Measurements from ENCODE around the gene ALG12.

Gene ALG12

GRCh38 chr22:49921508-49922278, 3.5 kb upstream of the ALG12 start:
- intact Hi-C loops (cut with DNase I) = loop anchor here (10.0 kb wide), 1 partner anchor 283 kb away; the partner anchor contains the start of gene SELENOO
- DNase-seq = no peak

- no peak for DNase-seq
- intact Hi-C loops (cut with DNase I) = loop anchor here (10.0 kb wide), 1 partner anchor 284 kb away; the partner anchor contains the start of gene SELENOO
These were observed 2.6 kb upstream of the ALG12 start for GRCh38 chr22:49920859-49921258.

- DNase-seq = no peak
- intact Hi-C loops (cut with DNase I) = loop anchor here (2.0 kb wide), 1 partner anchor 66 kb away; the partner anchor contains the start of gene ZBED4
These were observed 958 bp upstream of the ALG12 start for GRCh38 chr22:49918911-49919881.

GRCh38 chr22:49916831-49917230, 1.4 kb downstream of the ALG12 start:
- DNase-seq = no peak
- intact Hi-C loops (cut with DNase I) = no loop called here

GRCh38 chr22:49915610-49916009, 2.6 kb downstream of the ALG12 start:
- DNase-seq = no peak
- intact Hi-C loops (cut with DNase I) = no loop called here

- intact Hi-C loops (cut with DNase I) = no loop called here
- DNase-seq = peak in 2 of 10 donors; percentile 65 to 75
These were observed 4.0 kb downstream of the ALG12 start for GRCh38 chr22:49914256-49914655.

- intact Hi-C loops (cut with DNase I) = no loop called here
- DNase-seq = peak in 2 of 10 donors; percentile 11 to 63
These were observed 4.8 kb downstream of the ALG12 start for GRCh38 chr22:49913446-49913845.

GRCh38 chr22:49913026-49913425, 5.2 kb downstream of the ALG12 start:
- intact Hi-C loops (cut with DNase I) = no loop called here
- peak in 3 of 10 donors; percentile 29 to 72 (median 70) for DNase-seq

- intact Hi-C loops (cut with DNase I) = no loop called here
- peak in 3 of 10 donors; percentile 50 to 64 (median 54) for DNase-seq
These were observed 6.2 kb downstream of the ALG12 start for GRCh38 chr22:49911881-49912625.

- intact Hi-C loops (cut with DNase I) = no loop called here
- peak in 3 of 10 donors; percentile 51 to 76 (median 71) for DNase-seq
These were observed 7.7 kb downstream of the ALG12 start for GRCh38 chr22:49910229-49911155.

- intact Hi-C loops (cut with DNase I) = no loop called here
- DNase-seq = peak in 3 of 10 donors; percentile 64 to 82 (median 66)
These were observed 8.6 kb downstream of the ALG12 start for GRCh38 chr22:49909476-49910205.

GRCh38 chr22:49907807-49908206, 10.4 kb downstream of the ALG12 start:
- intact Hi-C loops (cut with DNase I) = no loop called here
- peak in 3 of 10 donors; percentile 25 to 84 (median 67) for DNase-seq

GRCh38 chr22:49906799-49907290, 11.4 kb downstream of the ALG12 start:
- intact Hi-C loops (cut with DNase I) = no loop called here
- DNase-seq = peak in 2 of 10 donors; percentile 57 to 78

- intact Hi-C loops (cut with DNase I) = no loop called here
- peak in 3 of 10 donors; percentile 43 to 77 (median 74) for DNase-seq
These were observed 12.0 kb downstream of the ALG12 start for GRCh38 chr22:49906071-49906798.

GRCh38 chr22:49905465-49905864, 12.8 kb downstream of the ALG12 start:
- intact Hi-C loops (cut with DNase I) = no loop called here
- peak in 2 of 10 donors; percentile 19 to 61 for DNase-seq

GRCh38 chr22:49904040-49904369, 14.2 kb downstream of the ALG12 start:
- peak in 3 of 10 donors; percentile 58 to 68 (median 66) for DNase-seq
- intact Hi-C loops (cut with DNase I) = no loop called here

- peak in 3 of 10 donors; percentile 59 to 77 (median 61) for DNase-seq
These were observed 14.8 kb downstream of the ALG12 start for GRCh38 chr22:49903322-49904039.

More at GRCh38 chr22:49903322-49904039, 14.8 kb downstream of the ALG12 start:
- intact Hi-C loops (cut with DNase I) = no loop called here

Measured in posterior cingulate gyrus (tissue), 11 donors.